Thyroid gland (tissue), 4 donors: ENCODE measurements around the gene ANKRD2. TPM values are rescaled to one million over a fixed set of nuclear protein-coding genes. Genes with fewer than 3 reads are reported as not detected.

Experiments used
- DNase-seq, 2 donors: peaks; one replicate each; pipeline ENCODE4 v3.0.0-alpha.2; 2019
- H3K27ac ChIP-seq, 3 donors: fragments of 200-600 bp; sonication (generic); 1 replicate in 2 of 3; 2 replicates in 1 of 3; pipeline ENCODE4 v1.5.1; 2016 to 2019; ENCODE audit warnings: mild to moderate bottlenecking in 1 of 3, moderate library complexity in 1 of 3
- H3K27me3 ChIP-seq: fragments of 200-600 bp; sonication (generic); one replicate; pipeline ENCODE4 v1.5.1; 2019
- H3K36me3 ChIP-seq, 2 donors: fragments of 200-600 bp; sonication (generic); one replicate each; pipeline ENCODE4 v1.5.1; 2016 to 2019
- H3K4me1 ChIP-seq, 2 donors: fragments of 200-600 bp; sonication (generic); one replicate each; pipeline ENCODE4 v1.5.1; 2017 to 2019
- H3K4me3 ChIP-seq, 3 donors: fragments of 200-600 bp; sonication (generic); replicated peaks in 1 of 3; 1 replicate in 2 of 3; 2 replicates in 1 of 3; pipeline ENCODE4 v1.5.1; 2016; ENCODE audit warnings: mild to moderate bottlenecking in 1 of 3
- H3K9me3 ChIP-seq: fragments of 200-600 bp; sonication (generic); one replicate; pipeline ENCODE4 v1.5.1; 2017
- POLR2A ChIP-seq, 2 donors: fragments of 450-650 bp; IDR thresholded peaks; one replicate each; pipeline ENCODE4 v1.6.1; 2017; ENCODE audit warnings: antibody characterized with exemption in 2 of 2, mild to moderate bottlenecking in 2 of 2, moderate library complexity in 1 of 2
- WGBS, 2 donors: methylation state at CpG; one replicate each; pipeline ENCODE4 v1.1.5; 2017; 5-methylcytosine and 5-hydroxymethylcytosine counted together
- intact Hi-C: fragments of 100-400 bp; cut with DNase I; formaldehyde crosslinking; loops from one replicate; pipeline ENCODE4 v1.15.1; 2023
- total RNA-seq, 4 donors: library from RNA; depleted of rRNA; stranded (reverse); fragments of >200 nt; gene quantifications; one replicate each; pipeline ENCODE4 v1.2.3, GENCODE V29; 2016
- TF ChIP-seq, protein P1 (sequence below), 6 experiments: fragments of 200-600 bp in 3 of 6; fragments of 450-650 bp in 3 of 6; sonication (generic) in 3 of 6; IDR thresholded peaks; one replicate each; pipeline ENCODE4 v1.5.1; 2016 to 2019; ENCODE audit warnings: antibody characterized with exemption in 6 of 6, mild to moderate bottlenecking in 2 of 6, inconsistent platforms in 1 of 6, moderate library complexity in 1 of 6

The ANKRD2 gene
- total RNA-seq, 4 donors from 2014 or later: not detected

DNA sequence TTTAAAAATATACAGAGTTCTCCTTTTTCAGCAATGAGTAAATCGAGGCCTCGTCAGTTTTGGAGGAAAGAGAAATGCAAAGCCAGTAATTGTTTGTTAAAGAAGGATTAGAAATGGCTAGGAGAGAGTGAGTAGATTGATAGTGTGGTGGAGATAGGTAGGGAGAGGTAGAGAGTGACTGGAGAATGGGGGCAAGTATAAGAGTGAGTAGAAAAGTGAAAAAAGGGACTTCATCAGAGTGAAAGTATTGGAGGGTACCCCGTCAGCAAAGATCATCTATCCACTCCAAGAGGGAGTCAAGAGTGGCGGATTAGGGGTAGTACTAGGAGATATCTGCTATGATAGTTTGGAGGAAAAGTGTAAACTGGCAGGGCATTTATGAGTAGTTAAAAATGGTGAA, 9.2 kb upstream of the ANKRD2 start:
- Histone ChIP-seq H3K9me3 (no peaks in the 10 kb centered on the region), H3K27ac (no peak overlapping the region), H3K4me3 (no peak overlapping the region), H3K36me3 (no peaks in the 10 kb centered on the region), H3K4me1 (no peaks in the 10 kb centered on the region), H3K27me3 (no peaks in the 10 kb centered on the region)
- intact Hi-C loops: no loop called here
- no peak for TF ChIP-seq POLR2A (IDR thresholded peaks at IDR 0.05)
- TF ChIP-seq, protein P1, sequence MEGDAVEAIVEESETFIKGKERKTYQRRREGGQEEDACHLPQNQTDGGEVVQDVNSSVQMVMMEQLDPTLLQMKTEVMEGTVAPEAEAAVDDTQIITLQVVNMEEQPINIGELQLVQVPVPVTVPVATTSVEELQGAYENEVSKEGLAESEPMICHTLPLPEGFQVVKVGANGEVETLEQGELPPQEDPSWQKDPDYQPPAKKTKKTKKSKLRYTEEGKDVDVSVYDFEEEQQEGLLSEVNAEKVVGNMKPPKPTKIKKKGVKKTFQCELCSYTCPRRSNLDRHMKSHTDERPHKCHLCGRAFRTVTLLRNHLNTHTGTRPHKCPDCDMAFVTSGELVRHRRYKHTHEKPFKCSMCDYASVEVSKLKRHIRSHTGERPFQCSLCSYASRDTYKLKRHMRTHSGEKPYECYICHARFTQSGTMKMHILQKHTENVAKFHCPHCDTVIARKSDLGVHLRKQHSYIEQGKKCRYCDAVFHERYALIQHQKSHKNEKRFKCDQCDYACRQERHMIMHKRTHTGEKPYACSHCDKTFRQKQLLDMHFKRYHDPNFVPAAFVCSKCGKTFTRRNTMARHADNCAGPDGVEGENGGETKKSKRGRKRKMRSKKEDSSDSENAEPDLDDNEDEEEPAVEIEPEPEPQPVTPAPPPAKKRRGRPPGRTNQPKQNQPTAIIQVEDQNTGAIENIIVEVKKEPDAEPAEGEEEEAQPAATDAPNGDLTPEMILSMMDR (IDR thresholded peaks at IDR 0.05): no peak
- DNase-seq: no peak
- WGBS, 2 donors: 95 to 97% methylated on average over 4 of the region's 4 CpGs

DNA sequence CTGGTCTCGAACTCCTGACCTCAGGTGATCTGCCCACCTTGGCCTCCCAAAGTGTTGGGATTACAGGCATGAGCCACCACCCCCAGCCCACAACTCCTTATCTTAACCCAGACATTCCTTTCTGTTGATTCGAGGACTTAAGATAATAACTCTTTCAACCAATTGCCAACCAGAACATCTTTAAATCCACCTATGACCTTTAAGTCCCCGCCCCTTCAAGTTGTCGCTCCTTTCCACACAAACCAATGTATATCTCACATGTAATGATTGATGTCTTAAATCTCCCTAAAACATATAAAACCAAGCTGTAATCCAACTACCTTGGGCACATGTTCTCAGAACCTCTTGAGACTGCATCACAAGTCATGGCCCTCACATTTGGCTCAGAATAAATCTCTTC, 7.8 kb upstream of the ANKRD2 start:
- no peaks in the 10 kb centered on the region for H3K9me3 ChIP-seq
- TF ChIP-seq, protein P1 (IDR thresholded peaks at IDR 0.05): no peak
- no peak for DNase-seq
- H3K36me3 ChIP-seq: peaks cover 0 to 5% of the 10 kb centered on the region in 2 donors
- WGBS, 2 donors: 95 to 96% methylated on average over 4 of the region's 4 CpGs
- intact Hi-C loops: no loop called here
- no peak overlapping the region for H3K4me3 ChIP-seq
- no peaks in the 10 kb centered on the region for H3K4me1 ChIP-seq
- no peak overlapping the region for H3K27ac ChIP-seq
- no peaks in the 10 kb centered on the region for H3K27me3 ChIP-seq

DNA sequence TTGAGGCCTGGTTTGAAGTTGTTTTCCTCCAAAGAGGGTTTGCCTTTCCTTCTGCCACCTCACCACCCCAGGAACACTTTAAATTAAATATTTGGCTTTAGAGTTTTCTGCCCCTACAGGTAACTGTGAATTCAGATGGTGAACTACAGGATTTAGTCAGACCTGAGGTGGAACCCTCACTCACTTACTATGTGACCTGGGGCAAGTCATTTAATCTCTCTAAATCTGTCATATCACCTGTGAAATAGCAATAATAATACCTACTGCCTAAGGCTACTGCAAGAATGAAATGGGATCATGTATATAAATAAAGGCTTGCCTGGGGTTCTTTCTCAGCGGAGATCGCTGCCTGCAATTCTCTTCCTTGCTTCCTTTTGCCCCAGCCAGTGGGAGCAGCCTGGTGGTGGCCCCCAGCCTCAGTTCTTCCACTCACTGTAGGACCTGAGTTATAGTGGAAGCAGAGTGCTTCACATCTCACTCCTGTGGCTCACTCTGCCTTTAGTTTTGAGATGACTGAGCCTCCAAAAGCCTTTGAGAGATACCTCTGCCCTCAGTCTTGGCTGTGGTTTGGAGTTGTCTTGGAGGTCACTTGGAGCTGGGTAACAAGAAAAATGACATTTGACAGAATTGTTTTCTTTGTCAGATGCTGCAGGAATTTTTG, 6.1 kb upstream of the ANKRD2 start:
- Histone ChIP-seq H3K9me3 (no peaks in the 10 kb centered on the region), H3K27ac (no peak overlapping the region), H3K27me3 (no peaks in the 10 kb centered on the region), H3K4me3 (no peak overlapping the region), H3K4me1 (no peaks in the 10 kb centered on the region), H3K36me3 (peaks cover 3 to 16% of the 10 kb centered on the region in 2 donors)
- WGBS, 2 donors: 98 to 100% methylated on average over 2 of the region's 2 CpGs
- DNase-seq: no peak
- no peak for TF ChIP-seq POLR2A (IDR thresholded peaks at IDR 0.05)
- TF ChIP-seq, protein P1 (IDR thresholded peaks at IDR 0.05): no peak
- intact Hi-C loops: no loop called here

DNA sequence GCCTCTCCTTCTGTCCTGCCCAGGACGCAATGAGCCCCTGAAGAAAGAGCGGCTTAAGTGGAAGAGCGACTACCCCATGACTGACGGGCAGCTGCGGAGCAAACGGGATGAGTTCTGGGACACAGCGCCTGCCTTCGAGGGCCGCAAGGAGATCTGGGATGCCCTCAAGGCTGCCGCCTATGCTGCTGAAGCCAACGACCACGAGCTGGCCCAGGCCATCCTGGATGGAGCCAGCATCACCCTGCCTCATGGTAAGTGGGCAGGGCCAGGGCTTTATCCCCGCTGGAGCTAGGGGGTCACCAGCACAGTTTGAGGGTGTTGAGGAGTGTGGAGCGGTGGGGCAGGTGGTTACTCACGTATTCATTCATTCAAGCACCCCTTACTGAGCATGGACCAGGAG, 4.7 kb upstream of the ANKRD2 start:
- Histone ChIP-seq H3K4me3 (no peak overlapping the region), H3K9me3 (no peaks in the 10 kb centered on the region), H3K27ac (no peak overlapping the region), H3K36me3 (peaks cover 3 to 16% of the 10 kb centered on the region in 2 donors), H3K27me3 (no peaks in the 10 kb centered on the region), H3K4me1 (peaks cover 6 to 8% of the 10 kb centered on the region in 2 donors)
- no peak for DNase-seq
- WGBS, 2 donors: 90 to 94% methylated on average over 14 to 15 of the region's 15 CpGs
- intact Hi-C loops: no loop called here
- TF ChIP-seq POLR2A (IDR thresholded peaks at IDR 0.05): no peak
- TF ChIP-seq, protein P1 (IDR thresholded peaks at IDR 0.05): no peak

DNA sequence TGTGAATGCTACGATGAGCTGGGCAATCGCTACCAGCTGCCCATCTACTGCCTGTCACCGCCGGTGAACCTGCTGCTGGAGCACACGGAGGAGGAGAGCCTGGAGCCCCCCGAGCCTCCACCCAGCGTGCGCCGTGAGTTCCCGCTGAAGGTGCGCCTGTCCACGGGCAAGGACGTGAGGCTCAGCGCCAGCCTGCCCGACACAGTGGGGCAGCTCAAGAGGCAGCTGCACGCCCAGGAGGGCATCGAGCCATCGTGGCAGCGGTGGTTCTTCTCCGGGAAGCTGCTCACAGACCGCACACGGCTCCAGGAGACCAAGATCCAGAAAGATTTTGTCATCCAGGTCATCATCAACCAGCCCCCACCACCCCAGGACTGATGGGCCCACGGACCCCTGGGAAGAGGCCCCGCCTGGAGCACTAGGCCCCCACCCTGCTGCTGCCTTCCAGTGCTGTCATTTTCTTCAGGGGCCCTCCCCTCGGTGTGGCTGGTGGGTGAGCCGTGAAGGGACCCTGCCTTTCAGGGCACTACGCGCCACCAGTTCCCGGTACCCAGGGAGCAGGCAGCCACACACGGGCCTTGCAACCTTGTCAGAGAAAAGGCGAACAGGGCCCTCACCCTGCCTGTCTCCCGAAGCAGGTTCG, 2.3 kb upstream of the ANKRD2 start:
- TF ChIP-seq, protein P1 (IDR thresholded peaks at IDR 0.05): no peak
- no peak for TF ChIP-seq POLR2A (IDR thresholded peaks at IDR 0.05)
- intact Hi-C loops: no loop called here
- Histone ChIP-seq H3K27ac (no peak overlapping the region), H3K4me3 (no peak overlapping the region), H3K36me3 (peaks cover 3 to 16% of the 10 kb centered on the region in 2 donors), H3K4me1 (peaks cover 16 to 21% of the 10 kb centered on the region in 2 donors), H3K9me3 (no peaks in the 10 kb centered on the region), H3K27me3 (no peaks in the 10 kb centered on the region)
- WGBS, 2 donors: 91 to 94% methylated on average over 13 to 25 of the region's 33 CpGs
- DNase-seq: no peak
